ENCODE results near the gene SOCS6.

The SOCS6 gene

DNA sequence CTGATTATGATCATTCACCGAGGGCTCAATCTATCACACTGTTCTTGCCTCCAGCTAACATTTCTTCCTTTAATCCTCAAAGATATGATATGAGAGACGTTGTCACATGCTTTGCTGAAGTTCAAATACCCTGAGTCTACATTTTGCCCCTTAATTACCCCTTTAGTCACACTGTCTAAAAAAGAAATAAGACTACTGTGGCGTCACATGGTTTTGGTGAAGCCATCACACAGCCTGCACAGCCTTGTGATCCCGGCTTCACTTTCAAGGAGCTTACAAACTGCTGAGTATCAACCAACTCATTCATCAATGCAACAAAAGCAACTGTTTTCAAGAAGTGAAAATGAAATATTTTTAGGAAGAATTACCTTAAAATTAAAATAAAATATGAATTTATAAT is 31.9 kb upstream of the SOCS6 start:
- H3K4me3 ChIP-seq (replicated peaks in 1 of 2; ENCODE audit: low read depth in 2 of 2, low read length in 2 of 2), result no peak overlapping the region
- TF ChIP-seq, protein P1, sequence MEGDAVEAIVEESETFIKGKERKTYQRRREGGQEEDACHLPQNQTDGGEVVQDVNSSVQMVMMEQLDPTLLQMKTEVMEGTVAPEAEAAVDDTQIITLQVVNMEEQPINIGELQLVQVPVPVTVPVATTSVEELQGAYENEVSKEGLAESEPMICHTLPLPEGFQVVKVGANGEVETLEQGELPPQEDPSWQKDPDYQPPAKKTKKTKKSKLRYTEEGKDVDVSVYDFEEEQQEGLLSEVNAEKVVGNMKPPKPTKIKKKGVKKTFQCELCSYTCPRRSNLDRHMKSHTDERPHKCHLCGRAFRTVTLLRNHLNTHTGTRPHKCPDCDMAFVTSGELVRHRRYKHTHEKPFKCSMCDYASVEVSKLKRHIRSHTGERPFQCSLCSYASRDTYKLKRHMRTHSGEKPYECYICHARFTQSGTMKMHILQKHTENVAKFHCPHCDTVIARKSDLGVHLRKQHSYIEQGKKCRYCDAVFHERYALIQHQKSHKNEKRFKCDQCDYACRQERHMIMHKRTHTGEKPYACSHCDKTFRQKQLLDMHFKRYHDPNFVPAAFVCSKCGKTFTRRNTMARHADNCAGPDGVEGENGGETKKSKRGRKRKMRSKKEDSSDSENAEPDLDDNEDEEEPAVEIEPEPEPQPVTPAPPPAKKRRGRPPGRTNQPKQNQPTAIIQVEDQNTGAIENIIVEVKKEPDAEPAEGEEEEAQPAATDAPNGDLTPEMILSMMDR (IDR thresholded peaks at IDR 0.05; ENCODE audit: low read depth, low read length), result no peak
- no peak for DNase-seq (ENCODE audit: low read depth in 2 of 2)

DNA sequence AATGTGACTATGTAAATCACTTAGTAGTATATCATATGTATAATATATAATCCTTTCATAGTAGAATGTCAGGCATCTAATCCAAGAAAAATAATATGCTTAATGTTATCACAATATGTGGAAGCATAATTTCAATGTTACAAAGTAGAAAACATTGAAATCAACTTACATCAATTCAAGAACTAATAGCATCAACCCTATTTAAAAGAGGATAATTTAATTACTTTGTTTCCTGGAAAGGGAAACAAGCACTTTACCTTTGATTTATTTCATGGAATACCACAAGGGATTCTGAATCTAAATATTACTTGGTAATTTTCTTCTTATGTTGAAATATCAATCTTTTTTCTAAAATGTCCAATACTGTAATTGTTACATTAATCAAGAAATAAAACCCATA is 30.6 kb upstream of the SOCS6 start:
- no peak overlapping the region for H3K4me3 ChIP-seq (replicated peaks in 1 of 2; ENCODE audit: low read depth in 2 of 2, low read length in 2 of 2)
- TF ChIP-seq, protein P1 (IDR thresholded peaks at IDR 0.05; ENCODE audit: low read depth, low read length), result no peak
- DNase-seq (ENCODE audit: low read depth in 2 of 2), result no peak

DNA sequence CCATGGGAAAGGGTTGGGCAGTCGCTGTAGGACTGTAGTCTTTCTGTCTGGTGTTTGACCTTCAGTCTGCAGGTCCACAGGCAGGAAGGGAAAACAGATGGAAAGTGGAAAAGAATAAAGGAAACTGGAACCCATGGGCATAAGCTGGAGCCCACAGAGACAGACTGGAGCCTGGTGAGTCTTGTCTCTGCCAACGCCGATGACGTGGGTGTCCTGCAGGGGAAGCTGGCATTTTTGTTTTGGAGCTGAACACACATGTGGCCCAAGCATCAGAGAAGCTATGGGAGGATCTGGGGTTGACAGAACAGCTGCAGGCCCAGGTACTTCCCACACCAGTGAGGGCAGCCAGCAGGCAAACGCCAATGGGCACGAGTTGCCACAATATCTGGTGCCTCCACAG is 28.2 kb upstream of the SOCS6 start:
- DNase-seq (ENCODE audit: low read depth in 2 of 2), result no peak
- TF ChIP-seq, protein P1 (IDR thresholded peaks at IDR 0.05; ENCODE audit: low read depth, low read length), result no peak
- H3K4me3 ChIP-seq (replicated peaks in 1 of 2; ENCODE audit: low read depth in 2 of 2, low read length in 2 of 2), result no peak overlapping the region

DNA sequence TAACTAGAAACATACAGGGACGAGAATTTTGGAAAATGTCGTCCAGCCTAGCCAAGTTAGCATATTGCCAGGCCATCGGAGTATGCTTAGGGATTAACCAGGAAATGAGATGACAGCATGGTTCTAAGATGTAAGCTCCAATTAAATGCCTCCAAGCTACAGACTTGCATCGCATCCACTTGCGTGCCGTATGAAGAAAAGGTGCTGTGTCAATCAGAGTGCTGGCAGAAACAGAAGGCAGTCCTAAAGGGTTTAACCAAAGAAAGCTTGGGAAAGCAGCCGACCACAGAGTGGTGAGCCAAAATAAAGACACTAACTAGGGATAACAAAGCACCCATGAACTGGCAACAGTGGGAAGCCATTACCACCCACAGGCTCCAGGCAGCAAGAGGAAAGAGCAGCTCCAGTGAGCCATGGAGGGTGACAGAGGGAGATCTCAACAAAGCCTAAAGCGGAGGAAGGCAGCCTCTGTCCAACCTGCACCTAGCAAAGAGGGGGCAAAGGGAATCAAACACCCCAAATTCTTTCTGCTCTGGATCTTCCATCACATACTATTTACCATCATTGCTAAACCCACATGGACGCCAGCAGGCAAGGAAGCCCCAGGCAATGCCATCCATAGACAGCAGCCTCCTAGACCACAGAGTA is 27.6 kb upstream of the SOCS6 start:
- TF ChIP-seq, protein P1 (IDR thresholded peaks at IDR 0.05; ENCODE audit: low read depth, low read length), result no peak
- DNase-seq (ENCODE audit: low read depth in 2 of 2), result no peak
- H3K4me3 ChIP-seq (replicated peaks in 1 of 2; ENCODE audit: low read depth in 2 of 2, low read length in 2 of 2), result no peak overlapping the region

DNA sequence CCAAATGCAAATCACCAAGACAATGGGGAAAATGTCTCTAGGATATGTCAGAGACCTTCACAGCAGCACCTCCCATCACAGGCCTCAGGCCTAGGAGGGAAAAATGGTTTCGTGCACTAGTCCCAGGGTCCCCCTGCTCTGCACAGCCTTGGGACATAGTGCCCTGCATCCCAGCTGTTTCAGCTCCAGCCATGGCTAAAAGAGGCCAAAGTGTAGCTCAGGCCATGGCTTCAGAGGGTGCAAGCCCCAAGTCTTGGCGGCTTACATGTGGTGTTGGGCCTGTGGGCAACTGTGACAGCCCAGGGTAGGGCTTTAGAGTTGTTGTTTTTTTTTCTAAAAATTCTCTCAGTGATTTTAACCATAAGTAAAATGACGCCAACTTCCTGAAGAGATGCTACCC is 25.5 kb upstream of the SOCS6 start:
- H3K4me3 ChIP-seq (replicated peaks in 1 of 2; ENCODE audit: low read depth in 2 of 2, low read length in 2 of 2), result no peak overlapping the region
- DNase-seq (ENCODE audit: low read depth in 2 of 2), result no peak
- TF ChIP-seq, protein P1 (IDR thresholded peaks at IDR 0.05; ENCODE audit: low read depth, low read length), result no peak

DNA sequence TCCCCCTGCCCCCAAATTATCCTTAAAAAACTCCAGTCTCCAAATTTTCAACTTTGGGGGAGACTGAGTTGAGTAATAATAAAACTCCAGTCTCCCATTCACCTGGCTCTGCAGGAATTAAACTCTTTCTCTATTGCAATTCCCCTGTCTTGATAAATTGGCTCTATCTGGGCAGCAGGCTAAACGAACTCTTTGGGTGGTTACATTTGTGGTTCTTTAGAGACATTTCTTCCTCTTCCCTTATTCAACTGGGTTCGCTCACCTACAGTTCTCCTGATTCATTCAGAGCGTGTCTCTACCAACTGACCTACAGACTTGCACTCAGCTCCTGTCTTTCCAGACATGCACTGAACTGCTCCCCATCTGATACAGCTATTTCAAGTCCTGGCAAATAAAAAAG is 17.1 kb upstream of the SOCS6 start:
- no peak for DNase-seq (ENCODE audit: low read depth in 2 of 2)
- no peak overlapping the region for H3K4me3 ChIP-seq (replicated peaks in 1 of 2; ENCODE audit: low read depth in 2 of 2, low read length in 2 of 2)
- TF ChIP-seq, protein P1 (IDR thresholded peaks at IDR 0.05; ENCODE audit: low read depth, low read length), result no peak

DNA sequence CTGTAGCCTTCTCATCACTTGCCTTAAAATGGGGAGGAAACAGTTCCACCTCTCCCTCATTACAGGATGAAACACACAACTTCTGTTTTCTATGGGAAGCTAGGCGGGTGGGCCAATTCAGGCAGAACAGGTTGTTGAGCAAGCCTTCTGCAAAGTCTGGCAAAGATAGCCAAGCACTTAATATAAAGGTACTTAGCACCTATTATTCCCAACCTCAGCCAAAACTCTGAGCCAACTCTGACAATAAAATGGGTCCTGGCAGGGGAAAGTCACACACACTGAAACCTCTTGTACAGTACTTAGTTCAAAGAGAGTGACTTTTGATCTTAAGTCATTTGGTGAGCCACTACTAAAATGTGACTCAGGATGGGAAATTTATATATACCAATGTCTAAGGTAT is 15.8 kb upstream of the SOCS6 start:
- TF ChIP-seq, protein P1 (IDR thresholded peaks at IDR 0.05; ENCODE audit: low read depth, low read length), result no peak
- no peak for DNase-seq (ENCODE audit: low read depth in 2 of 2)
- H3K4me3 ChIP-seq (replicated peaks in 1 of 2; ENCODE audit: low read depth in 2 of 2, low read length in 2 of 2), result no peak overlapping the region
